Activated naive CD8-positive, alpha-beta T cell treated with anti-CD3 and anti-CD28 coated beads for 36 hours (primary cell): ENCODE data around the gene GMPR2. TPM values are rescaled to one million over a fixed set of nuclear protein-coding genes. Genes with fewer than 3 reads are reported as not detected.
"Not testable (repeated sequence)": the region's sequence is repeated elsewhere in the genome, so short reads cannot be mapped to it uniquely, and the experiment has no call there.

ENCODE experiments used
- DNase-seq: peaks from one replicate; pipeline ENCODE4 v3.0.0; 2021
- H3K27ac Mint-ChIP-seq: one replicate; pipeline ENCODE4 v1.8.0; 2022; ENCODE audit warnings: mild to moderate bottlenecking, moderate library complexity, mixed read lengths
- H3K27me3 Mint-ChIP-seq: one replicate; pipeline ENCODE4 v1.8.0; 2022; ENCODE audit warnings: mild to moderate bottlenecking, mixed read lengths
- H3K36me3 Mint-ChIP-seq: one replicate; pipeline ENCODE4 v1.8.0; 2021; ENCODE audit warnings: mild to moderate bottlenecking, mixed read lengths
- H3K4me1 Mint-ChIP-seq: one replicate; pipeline ENCODE4 v1.8.0; 2021; ENCODE audit warnings: mixed read lengths
- H3K4me3 Mint-ChIP-seq: one replicate; pipeline ENCODE4 v1.8.0; 2022; ENCODE audit warnings: mild to moderate bottlenecking, moderate library complexity, mixed read lengths
- H3K9me3 Mint-ChIP-seq: one replicate; pipeline ENCODE4 v1.8.0; 2022; ENCODE audit warnings: mixed read lengths
- total RNA-seq, 2 experiments: library from RNA; stranded (reverse); gene quantifications; one replicate each; pipeline ENCODE4 v1.2.3, GENCODE V29; 2021

GMPR2 gene
- total RNA-seq, 2 experiments from 2014 or later: 44.5 to 48.4 TPM

- Mint-ChIP-seq H3K4me1 (peaks cover 41% of the 10 kb centered on the region), H3K4me3 (peak overlapping the region; percentile 95), H3K36me3 (peaks cover 29% of the 10 kb centered on the region), H3K27me3 (no peaks in the 10 kb centered on the region), H3K9me3 (no peaks in the 10 kb centered on the region), H3K27ac (peak overlapping the region; percentile 93)
- DNase-seq: peak; percentile 18
Measured at GRCh38 chr14:24233538-24233866, 773 bp downstream of the GMPR2 start.

- H3K27me3 Mint-ChIP-seq: no peaks in the 10 kb centered on the region
- peak overlapping the region; percentile 26 for H3K4me3 Mint-ChIP-seq
- peaks cover 46% of the 10 kb centered on the region for H3K4me1 Mint-ChIP-seq
Measured at GRCh38 chr14:24234095-24235005, 1.6 kb downstream of the GMPR2 start.

GRCh38 chr14:24235804-24236688, 3.3 kb downstream of the GMPR2 start:
- Mint-ChIP-seq H3K27ac (peak overlapping the region; percentile 50), H3K9me3 (no peaks in the 10 kb centered on the region), H3K27me3 (no peaks in the 10 kb centered on the region), H3K4me1 (peaks cover 59% of the 10 kb centered on the region), H3K36me3 (peaks cover 39% of the 10 kb centered on the region), H3K4me3 (no peak overlapping the region)
- DNase-seq: no peak

More at GRCh38 chr14:24234095-24235005, 1.6 kb downstream of the GMPR2 start:
- DNase-seq: no peak
- Mint-ChIP-seq H3K36me3 (peaks cover 32% of the 10 kb centered on the region), H3K27ac (peak overlapping the region; percentile 54), H3K9me3 (no peaks in the 10 kb centered on the region)

- H3K36me3 Mint-ChIP-seq: peaks cover 41% of the 10 kb centered on the region
- H3K27ac Mint-ChIP-seq: no peak overlapping the region
- no peaks in the 10 kb centered on the region for H3K27me3 Mint-ChIP-seq
- H3K9me3 Mint-ChIP-seq: no peaks in the 10 kb centered on the region
- peaks cover 58% of the 10 kb centered on the region for H3K4me1 Mint-ChIP-seq
- no peak for DNase-seq
- H3K4me3 Mint-ChIP-seq: no peak overlapping the region
Measured at GRCh38 chr14:24236689-24237462, 4.1 kb downstream of the GMPR2 start.

- Mint-ChIP-seq H3K4me3 (no peak overlapping the region), H3K27me3 (no peaks in the 10 kb centered on the region), H3K9me3 (no peaks in the 10 kb centered on the region), H3K4me1 (peaks cover 58% of the 10 kb centered on the region), H3K36me3 (peaks cover 41% of the 10 kb centered on the region), H3K27ac (peak overlapping the region; percentile 76)
- no peak for DNase-seq
Measured at GRCh38 chr14:24237463-24237955, 4.8 kb downstream of the GMPR2 start.

GRCh38 chr14:24238123-24238522, 5.4 kb downstream of the GMPR2 start:
- Mint-ChIP-seq H3K27me3 (no peaks in the 10 kb centered on the region), H3K9me3 (no peaks in the 10 kb centered on the region), H3K27ac (peak overlapping the region; percentile 76), H3K36me3 (peaks cover 41% of the 10 kb centered on the region), H3K4me1 (peaks cover 63% of the 10 kb centered on the region), H3K4me3 (no peak overlapping the region)
- no peak for DNase-seq

GRCh38 chr14:24238527-24239037, 5.9 kb downstream of the GMPR2 start:
- Mint-ChIP-seq H3K4me3 (no peak overlapping the region), H3K9me3 (no peaks in the 10 kb centered on the region), H3K27me3 (no peaks in the 10 kb centered on the region), H3K4me1 (peaks cover 63% of the 10 kb centered on the region), H3K36me3 (peaks cover 41% of the 10 kb centered on the region), H3K27ac (peak overlapping the region; percentile 76)
- no peak for DNase-seq

GRCh38 chr14:24240110-24240918, 7.6 kb downstream of the GMPR2 start:
- H3K4me3 Mint-ChIP-seq: peak overlapping the region; percentile 19
- peaks cover 52% of the 10 kb centered on the region for H3K4me1 Mint-ChIP-seq
- H3K27ac Mint-ChIP-seq: peak overlapping the region; percentile 30
- DNase-seq: no peak
- H3K36me3 Mint-ChIP-seq: peaks cover 37% of the 10 kb centered on the region
- H3K27me3 Mint-ChIP-seq: no peaks in the 10 kb centered on the region
- no peaks in the 10 kb centered on the region for H3K9me3 Mint-ChIP-seq

- H3K27me3 Mint-ChIP-seq: no peaks in the 10 kb centered on the region
- peak; percentile 96 for DNase-seq
- H3K9me3 Mint-ChIP-seq: no peaks in the 10 kb centered on the region
- H3K27ac Mint-ChIP-seq: peak overlapping the region; percentile 100
- H3K36me3 Mint-ChIP-seq: peaks cover 26% of the 10 kb centered on the region
- H3K4me1 Mint-ChIP-seq: peaks cover 49% of the 10 kb centered on the region
- H3K4me3 Mint-ChIP-seq: peak overlapping the region; percentile 90
Measured at GRCh38 chr14:24241829-24242443, 9.2 kb downstream of the GMPR2 start.

- peaks cover 12% of the 10 kb centered on the region for H3K36me3 Mint-ChIP-seq
- peaks cover 49% of the 10 kb centered on the region for H3K4me1 Mint-ChIP-seq
- H3K27me3 Mint-ChIP-seq: no peaks in the 10 kb centered on the region
- DNase-seq: no peak
- peak overlapping the region; percentile 100 for H3K27ac Mint-ChIP-seq
- peak overlapping the region; percentile 90 for H3K4me3 Mint-ChIP-seq
- H3K9me3 Mint-ChIP-seq: no peaks in the 10 kb centered on the region
Measured at GRCh38 chr14:24243336-24243836, 10.7 kb downstream of the GMPR2 start.

GRCh38 chr14:24245350-24245749, 12.6 kb downstream of the GMPR2 start:
- H3K4me1 Mint-ChIP-seq: peaks cover 44% of the 10 kb centered on the region
- H3K27ac Mint-ChIP-seq, H3K4me3 Mint-ChIP-seq, H3K36me3 Mint-ChIP-seq, H3K9me3 Mint-ChIP-seq, DNase-seq, H3K27me3 Mint-ChIP-seq: not testable (repeated sequence)

- Mint-ChIP-seq H3K27ac (peak overlapping the region; percentile 84), H3K36me3 (peaks cover 2% of the 10 kb centered on the region), H3K27me3 (no peaks in the 10 kb centered on the region), H3K4me3 (peak overlapping the region; percentile 49), H3K4me1 (peaks cover 40% of the 10 kb centered on the region), H3K9me3 (no peaks in the 10 kb centered on the region)
- DNase-seq: peak; percentile 21
Measured at GRCh38 chr14:24246765-24247212, 14.1 kb downstream of the GMPR2 start.

GRCh38 chr14:24247422-24247821, 14.7 kb downstream of the GMPR2 start:
- no peak for DNase-seq
- peaks cover 40% of the 10 kb centered on the region for H3K4me1 Mint-ChIP-seq
- no peaks in the 10 kb centered on the region for H3K27me3 Mint-ChIP-seq
- peak overlapping the region; percentile 77 for H3K27ac Mint-ChIP-seq
- H3K36me3 Mint-ChIP-seq: peaks cover 2% of the 10 kb centered on the region
- H3K4me3 Mint-ChIP-seq: peak overlapping the region; percentile 30
- H3K9me3 Mint-ChIP-seq: no peaks in the 10 kb centered on the region
